H1 (cell line): ENCODE results near the gene PBX3. TPM values are rescaled to one million over a fixed set of nuclear protein-coding genes. Genes with fewer than 3 reads are reported as not detected.
A peak's percentile ranks its signal among the peaks of the same experiment; 100 is the strongest.

Source experiments
- CTCF ChIA-PET: fragments of 300-600 bp; sonication (Branson Sonifier 250); formaldehyde crosslinking; loops from one replicate; lab custom pipeline; 2021; ENCODE audit not compliant: partially characterized antibody; lab: Charles Lee
- POLR2A ChIA-PET: fragments of 300-600 bp; sonication (Branson Sonifier 250); formaldehyde crosslinking; loops from one replicate; lab custom pipeline; 2021; ENCODE audit warnings: inconsistent platforms; ENCODE audit not compliant: partially characterized antibody; lab: Charles Lee
- DNase-seq, 2 experiments: peaks; one replicate each; pipeline versions ENCODE4 v3.0.0 to v3.0.0-alpha.2; 2010 to 2022; ENCODE audit warnings: low spot score in 2 of 2, low read depth in 1 of 2, mixed read lengths in 1 of 2
- FAIRE-seq: peaks from 2 replicates; lab custom pipeline; 2011; peaks lifted over from hg19 to GRCh38; lab: Jason Lieb, UNC
- H2AFZ ChIP-seq: 2 replicates; pipeline ENCODE4 v1.8.1; 2012; ENCODE audit warnings: low read length, inconsistent platforms
- H2AK5ac ChIP-seq: 2 replicates; pipeline ENCODE4 v1.6.1; 2013; ENCODE audit warnings: low read depth, low read length
- H2BK120ac ChIP-seq: replicated peaks from 2 replicates; pipeline ENCODE3; 2013; ENCODE audit warnings: low read depth, low read length, inconsistent platforms
- H2BK12ac ChIP-seq: 2 replicates; pipeline ENCODE4 v1.6.1; 2013; ENCODE audit warnings: low read depth, low read length
- H2BK15ac ChIP-seq: 2 replicates; pipeline ENCODE4 v1.6.1; 2013; ENCODE audit warnings: low read length
- H2BK20ac ChIP-seq: 2 replicates; pipeline ENCODE4 v1.6.1; 2013; ENCODE audit warnings: low read length
- H2BK5ac ChIP-seq: 2 replicates; pipeline ENCODE4 v1.6.1; 2013; ENCODE audit warnings: low read depth, low read length
- H3K14ac ChIP-seq: 2 replicates; pipeline ENCODE4 v1.6.1; 2013; ENCODE audit warnings: inconsistent platforms; ENCODE audit not compliant: insufficient read length
- H3K18ac ChIP-seq: 2 replicates; pipeline ENCODE4 v1.6.1; 2013; ENCODE audit warnings: low read length; ENCODE audit errors: extremely low read depth
- H3K23ac ChIP-seq: 2 replicates; pipeline ENCODE4 v1.6.1; 2013; ENCODE audit warnings: inconsistent platforms; ENCODE audit not compliant: insufficient read length
- H3K23me2 ChIP-seq: 2 replicates; pipeline ENCODE4 v1.6.1; 2013; ENCODE audit warnings: low read depth, low read length
- H3K27ac ChIP-seq: 2 replicates; pipeline ENCODE4 v1.6.1; 2011; ENCODE audit warnings: low read depth, low read length, inconsistent platforms
- H3K27me3 ChIP-seq, 4 experiments: replicated peaks in 1 of 4; 1 replicate in 1 of 4; 2 replicates in 3 of 4; pipeline versions ENCODE4 v1.6.1 to v1.8.1; 2011 to 2013; ENCODE audit warnings: low read length in 3 of 4, mild to moderate bottlenecking in 3 of 4, inconsistent platforms in 2 of 4, mixed read lengths in 2 of 4, moderate library complexity in 1 of 4; ENCODE audit not compliant: control insufficient read depth in 3 of 4, insufficient read depth in 3 of 4; ENCODE audit errors: extremely low read depth in 1 of 4
- H3K36me3 ChIP-seq, 4 experiments: 2 replicates each; pipeline versions ENCODE4 v1.6.1 to v1.8.1; 2011 to 2013; ENCODE audit warnings: mild to moderate bottlenecking in 4 of 4, low read length in 3 of 4, moderate library complexity in 2 of 4, control low read depth in 1 of 4, inconsistent platforms in 1 of 4; ENCODE audit not compliant: insufficient read depth in 4 of 4, control insufficient read depth in 2 of 4
- H3K4ac ChIP-seq: replicated peaks from 2 replicates; pipeline ENCODE3; 2013; ENCODE audit warnings: low read length, low read depth, mixed read lengths, inconsistent platforms; ENCODE audit not compliant: insufficient read length
- H3K4me1 ChIP-seq, 4 experiments: replicated peaks in 1 of 4; 1 replicate in 1 of 4; 2 replicates in 3 of 4; pipeline versions ENCODE4 v1.6.1 to v1.8.1; 2011 to 2013; ENCODE audit warnings: low read length in 3 of 4, inconsistent platforms in 2 of 4, mixed read lengths in 1 of 4; ENCODE audit not compliant: insufficient read depth in 4 of 4, control insufficient read depth in 3 of 4
- H3K4me2 ChIP-seq, 2 experiments: 2 replicates each; pipeline versions ENCODE4 v1.6.1 to v1.8.1; 2011 to 2013; ENCODE audit warnings: low read depth in 2 of 2, low read length in 2 of 2, control low read depth in 1 of 2, inconsistent platforms in 1 of 2, mild to moderate bottlenecking in 1 of 2; ENCODE audit not compliant: insufficient read depth in 1 of 2
- H3K4me3 ChIP-seq, 4 experiments: fragments of 200-600, 300-600 bp in 1 of 4; sonication (generic), shearing (Covaris generic), sonication (Bioruptor Twin) in 1 of 4; 2 replicates each; pipeline versions ENCODE4 v1.5.1 to v1.8.1; 2011 to 2016; ENCODE audit warnings: low read length in 4 of 4, low read depth in 3 of 4, control low read depth in 2 of 4, inconsistent platforms in 2 of 4, mild to moderate bottlenecking in 2 of 4, mixed read lengths in 1 of 4, moderate library complexity in 1 of 4; ENCODE audit not compliant: insufficient read depth in 2 of 4; ENCODE audit errors: extremely low read depth in 1 of 4
- H3K56ac ChIP-seq: replicated peaks from 2 replicates; pipeline ENCODE3; 2013; ENCODE audit warnings: low read depth, mild to moderate bottlenecking, mixed read lengths, low read length, inconsistent platforms; ENCODE audit not compliant: insufficient read length
- H3K79me1 ChIP-seq: 2 replicates; pipeline ENCODE4 v1.6.1; 2013; ENCODE audit warnings: low read depth, low read length, control low read depth
- H3K79me2 ChIP-seq, 2 experiments: 2 replicates each; pipeline versions ENCODE4 v1.6.1 to v1.8.1; 2012 to 2013; ENCODE audit warnings: low read length in 2 of 2, mild to moderate bottlenecking in 2 of 2, inconsistent platforms in 1 of 2; ENCODE audit not compliant: insufficient read depth in 2 of 2, control insufficient read depth in 1 of 2
- H3K9ac ChIP-seq, 4 experiments: replicated peaks in 1 of 4; 1 replicate in 1 of 4; 2 replicates in 3 of 4; pipeline versions ENCODE4 v1.6.1 to v1.8.1; 2011 to 2013; ENCODE audit warnings: low read depth in 3 of 4, low read length in 3 of 4, control low read depth in 2 of 4, mild to moderate bottlenecking in 2 of 4, moderate library complexity in 2 of 4, inconsistent platforms in 1 of 4; ENCODE audit errors: extremely low read depth in 1 of 4
- H3K9me3 ChIP-seq, 2 experiments: 2 replicates each; pipeline versions ENCODE4 v1.6.1 to v1.8.1; 2012 to 2013; ENCODE audit warnings: mild to moderate bottlenecking in 2 of 2, moderate library complexity in 2 of 2, control low read depth in 1 of 2, inconsistent platforms in 1 of 2, low read depth in 1 of 2, low read length in 1 of 2, mixed read lengths in 1 of 2; ENCODE audit not compliant: insufficient read depth in 2 of 2
- H4K20me1 ChIP-seq, 2 experiments: replicated peaks in 1 of 2; 2 replicates each; pipeline versions ENCODE3 to v1.8.1; 2011 to 2013; ENCODE audit warnings: inconsistent platforms in 2 of 2, low read length in 2 of 2, mild to moderate bottlenecking in 1 of 2; ENCODE audit not compliant: insufficient read depth in 2 of 2, control insufficient read depth in 1 of 2
- H4K5ac ChIP-seq: 2 replicates; pipeline ENCODE4 v1.6.1; 2013; ENCODE audit warnings: low read length, low read depth, mixed read lengths, inconsistent platforms; ENCODE audit not compliant: insufficient read length
- H4K8ac ChIP-seq: 2 replicates; pipeline ENCODE4 v1.8.0; 2013; ENCODE audit warnings: mild to moderate bottlenecking, moderate library complexity, low read length, inconsistent platforms; ENCODE audit not compliant: insufficient read depth; ENCODE audit errors: extremely low read depth
- H4K91ac ChIP-seq: replicated peaks from 2 replicates; pipeline ENCODE3; 2013; ENCODE audit warnings: low read length, mixed read lengths, inconsistent platforms; ENCODE audit not compliant: insufficient read length
- TBP ChIP-seq: IDR thresholded peaks from 2 replicates; pipeline ENCODE4 v1.6.1; 2011; ENCODE audit warnings: low read depth, low read length, improper control_type of control experiment
- TCF12 ChIP-seq: IDR thresholded peaks from 2 replicates; pipeline ENCODE4 v1.6.1; 2011; ENCODE audit warnings: low read depth, mild to moderate bottlenecking, low read length
- WGBS, 2 experiments: shearing (Covaris generic) in 1 of 2; methylation state at CpG; one replicate each; pipeline versions ENCODE4 v1.1.6 to v1.1.7; 2013 to 2015; ENCODE audit warnings: low lambda C conversion rate in 2 of 2, mixed read lengths in 2 of 2, inconsistent platforms in 1 of 2, low coverage in 1 of 2, missing lambda C conversion rate in 1 of 2; ENCODE audit not compliant: insufficient replicate concordance in 2 of 2, insufficient coverage in 1 of 2, insufficient read length in 1 of 2; ENCODE audit errors: extremely low coverage in 1 of 2, missing lambda C conversion rate in 1 of 2; 5-methylcytosine and 5-hydroxymethylcytosine counted together
- polyA plus RNA-seq, 7 experiments: library from polyadenylated mRNA; depleted of rRNA in 3 of 7; stranded (reverse) in 5 of 7; unstranded in 2 of 7; fragments of >200 nt in 5 of 7; fragments of 200-250 nt in 2 of 7; gene quantifications; 1 replicate in 5 of 7; 2 replicates in 1 of 7; 4 replicates in 1 of 7; pipeline versions ENCODE4 v1.2.1 to v1.2.3, GENCODE V29; 2011 to 2013; ENCODE audit warnings: missing spikeins in 2 of 7, mixed read lengths in 2 of 7
- total RNA-seq: library from RNA; stranded (reverse); fragmentation: NEBNext Ultra II Directional; extraction: Animal tissue kit (Norgen Biotek cat#: 25700); gene quantifications from 2 replicates; pipeline ENCODE4 v1.2.1, GENCODE V29; 2021

The PBX3 gene
- total and polyA plus RNA-seq, 2 of the 8 experiments (the other 6 are each of a cell fraction or from before 2014, with no cell fraction given): 22.7 to 44.3 TPM

GRCh38 chr9:125883565-125884217 is 136.5 kb downstream of the PBX3 start:
- Histone ChIP-seq H2AFZ (no peak overlapping the region), H3K36me3 (no peaks in the 10 kb centered on the region), H3K23me2 (no peaks in the 10 kb centered on the region), H2BK15ac (no peak overlapping the region), H2BK120ac (no peak overlapping the region), H4K20me1 (peaks cover 0 to 7% of the 10 kb centered on the region in 2 experiments), H4K5ac (no peak overlapping the region), H2BK5ac (no peak overlapping the region), H3K27me3 (no peaks in the 10 kb centered on the region), H3K9ac (no peak overlapping the region), H4K91ac (no peak overlapping the region), H3K18ac (no peak overlapping the region), H3K4me1 (peaks cover 0 to 22% (median 5%) of the 10 kb centered on the region in 4 experiments; a peak in 4 of 7 replicates), H4K8ac (no peak overlapping the region), H3K23ac (no peak overlapping the region), H3K56ac (no peak overlapping the region), H3K4me3 (no peak overlapping the region), H3K4ac (no peak overlapping the region), H3K9me3 (no peaks in the 10 kb centered on the region), H3K27ac (no peak overlapping the region), H3K14ac (no peak overlapping the region), H3K79me1 (no peaks in the 10 kb centered on the region; the same call in 1 of the 2 replicates)
- WGBS, 2 experiments: 74% methylated on average over 6 of the region's 6 CpGs; no CpG with 5 or more reads in 1 of the 2 experiments
- ChIA-PET POLR2A (no interaction called here), CTCF (interaction anchor here (1.3 kb wide), 1 partner anchor 171 kb away, joined by 3 read pairs; no protein-coding TSS in a partner anchor)
- FAIRE-seq: peak; percentile 62
- no peak for DNase-seq
- TF ChIP-seq TBP: no peak
- no peak for TF ChIP-seq TCF12
- TF ChIP-seq, all 59 proteins: peak for 0
- H3K4me2 ChIP-seq: no peak overlapping the region
- peaks cover 0 to 69% of the 10 kb centered on the region in 2 experiments; a peak in 2 of 4 replicates for H3K79me2 ChIP-seq
- no peak overlapping the region for H2BK12ac ChIP-seq
- no peak overlapping the region for H2BK20ac ChIP-seq
- no peak overlapping the region for H2AK5ac ChIP-seq
